ENCODE results near the gene MAN1C1.

Gene MAN1C1

DNA sequence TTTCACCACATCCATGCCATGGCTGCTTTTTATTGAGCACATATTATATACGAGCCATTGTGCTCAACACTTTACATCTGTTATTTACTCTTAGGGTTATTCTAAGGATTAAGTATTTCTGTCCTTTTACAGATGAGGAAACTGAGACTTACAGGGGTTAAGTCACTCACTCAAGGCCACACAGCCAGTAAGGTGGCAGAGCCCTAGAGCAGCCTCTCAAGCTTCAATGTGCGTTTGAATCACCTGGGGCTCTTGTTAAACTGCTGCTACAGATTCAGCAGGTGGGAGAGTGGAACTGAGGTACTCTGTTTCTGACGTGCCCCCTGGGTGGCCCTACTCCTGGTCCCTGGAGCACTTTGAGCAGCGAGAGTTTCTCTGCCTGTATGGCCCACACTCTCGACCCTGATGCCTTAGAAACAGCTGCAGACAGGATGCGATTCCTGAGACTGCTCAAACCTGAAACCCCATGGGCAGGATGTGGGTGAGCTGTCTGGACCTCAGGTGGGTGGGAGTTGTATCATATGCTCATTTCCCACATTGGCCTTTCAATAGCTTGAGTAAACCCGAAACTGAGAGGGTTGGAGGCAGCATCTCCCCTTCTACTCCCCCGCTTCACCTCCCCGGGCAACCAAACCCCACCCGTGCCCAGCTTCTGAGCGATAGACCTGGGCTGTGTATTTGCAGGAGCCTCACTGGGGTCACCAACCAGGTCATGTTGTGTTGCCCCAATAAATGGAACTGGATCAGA lies 59.3 kb downstream of the MAN1C1 start:
- Histone ChIP-seq H3K27me3 (ENCODE audit: low read depth, low read length) (peaks cover 33% of the 10 kb centered on the region), H3K4me1 (ENCODE audit: low read length) (peaks cover 11% of the 10 kb centered on the region), H4K20me1 (ENCODE audit: insufficient read depth, low read length) (no peaks in the 10 kb centered on the region), H3K9me3 (ENCODE audit: insufficient read depth, low read length) (no peaks in the 10 kb centered on the region), H3K4me3 (ENCODE audit: low read length) (no peak overlapping the region), H3K9ac (ENCODE audit: low read length) (no peak overlapping the region), H3K4me2 (ENCODE audit: low read length) (peak overlapping the region; percentile 56), H3K27ac (ENCODE audit: low read length) (no peak overlapping the region), H2AFZ (ENCODE audit: low read depth, low read length) (no peak overlapping the region), H3K79me2 (ENCODE audit: low read length) (no peaks in the 10 kb centered on the region), H3K36me3 (replicated peaks; ENCODE audit: low read depth, low read length) (no peaks in the 10 kb centered on the region)
- no peak for TF ChIP-seq EZH2phosphoT487 (IDR thresholded peaks at IDR 0.05; ENCODE audit: low read depth)
- TF ChIP-seq, protein P1, sequence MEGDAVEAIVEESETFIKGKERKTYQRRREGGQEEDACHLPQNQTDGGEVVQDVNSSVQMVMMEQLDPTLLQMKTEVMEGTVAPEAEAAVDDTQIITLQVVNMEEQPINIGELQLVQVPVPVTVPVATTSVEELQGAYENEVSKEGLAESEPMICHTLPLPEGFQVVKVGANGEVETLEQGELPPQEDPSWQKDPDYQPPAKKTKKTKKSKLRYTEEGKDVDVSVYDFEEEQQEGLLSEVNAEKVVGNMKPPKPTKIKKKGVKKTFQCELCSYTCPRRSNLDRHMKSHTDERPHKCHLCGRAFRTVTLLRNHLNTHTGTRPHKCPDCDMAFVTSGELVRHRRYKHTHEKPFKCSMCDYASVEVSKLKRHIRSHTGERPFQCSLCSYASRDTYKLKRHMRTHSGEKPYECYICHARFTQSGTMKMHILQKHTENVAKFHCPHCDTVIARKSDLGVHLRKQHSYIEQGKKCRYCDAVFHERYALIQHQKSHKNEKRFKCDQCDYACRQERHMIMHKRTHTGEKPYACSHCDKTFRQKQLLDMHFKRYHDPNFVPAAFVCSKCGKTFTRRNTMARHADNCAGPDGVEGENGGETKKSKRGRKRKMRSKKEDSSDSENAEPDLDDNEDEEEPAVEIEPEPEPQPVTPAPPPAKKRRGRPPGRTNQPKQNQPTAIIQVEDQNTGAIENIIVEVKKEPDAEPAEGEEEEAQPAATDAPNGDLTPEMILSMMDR (IDR thresholded peaks at IDR 0.05; ENCODE audit: low read depth, low read length) = no peak

DNA sequence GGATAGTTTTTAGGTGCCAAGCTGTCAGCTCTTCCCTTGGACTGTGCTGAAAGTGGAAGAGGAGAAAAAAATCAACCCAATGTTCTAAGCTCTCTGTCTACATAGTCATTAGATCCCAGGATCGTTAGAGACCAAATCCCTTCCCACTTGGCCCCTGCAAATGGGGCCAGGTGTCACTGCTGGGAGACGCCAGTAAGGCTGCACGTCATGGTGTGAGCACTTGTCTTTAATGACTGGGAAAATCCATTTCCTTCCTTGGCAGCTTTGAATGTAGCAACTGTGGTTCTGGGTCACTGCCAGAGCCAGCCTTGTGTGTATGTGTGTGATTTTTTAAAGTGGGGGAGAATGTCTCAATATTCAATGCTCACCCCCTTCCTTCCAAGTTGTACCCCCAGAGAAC lies 59.9 kb downstream of the MAN1C1 start:
- Histone ChIP-seq H2AFZ (ENCODE audit: low read depth, low read length) (no peak overlapping the region), H3K4me3 (ENCODE audit: low read length) (no peak overlapping the region), H3K27me3 (ENCODE audit: low read depth, low read length) (peaks cover 33% of the 10 kb centered on the region), H3K9ac (ENCODE audit: low read length) (no peak overlapping the region), H3K4me1 (ENCODE audit: low read length) (peaks cover 11% of the 10 kb centered on the region), H3K27ac (ENCODE audit: low read length) (no peak overlapping the region), H3K36me3 (replicated peaks; ENCODE audit: low read depth, low read length) (no peaks in the 10 kb centered on the region), H3K79me2 (ENCODE audit: low read length) (no peaks in the 10 kb centered on the region), H3K9me3 (ENCODE audit: insufficient read depth, low read length) (no peaks in the 10 kb centered on the region), H4K20me1 (ENCODE audit: insufficient read depth, low read length) (no peaks in the 10 kb centered on the region), H3K4me2 (ENCODE audit: low read length) (peak overlapping the region; percentile 56)
- no peak for TF ChIP-seq EZH2phosphoT487 (IDR thresholded peaks at IDR 0.05; ENCODE audit: low read depth)
- TF ChIP-seq, protein P1 (IDR thresholded peaks at IDR 0.05; ENCODE audit: low read depth, low read length) = no peak

DNA sequence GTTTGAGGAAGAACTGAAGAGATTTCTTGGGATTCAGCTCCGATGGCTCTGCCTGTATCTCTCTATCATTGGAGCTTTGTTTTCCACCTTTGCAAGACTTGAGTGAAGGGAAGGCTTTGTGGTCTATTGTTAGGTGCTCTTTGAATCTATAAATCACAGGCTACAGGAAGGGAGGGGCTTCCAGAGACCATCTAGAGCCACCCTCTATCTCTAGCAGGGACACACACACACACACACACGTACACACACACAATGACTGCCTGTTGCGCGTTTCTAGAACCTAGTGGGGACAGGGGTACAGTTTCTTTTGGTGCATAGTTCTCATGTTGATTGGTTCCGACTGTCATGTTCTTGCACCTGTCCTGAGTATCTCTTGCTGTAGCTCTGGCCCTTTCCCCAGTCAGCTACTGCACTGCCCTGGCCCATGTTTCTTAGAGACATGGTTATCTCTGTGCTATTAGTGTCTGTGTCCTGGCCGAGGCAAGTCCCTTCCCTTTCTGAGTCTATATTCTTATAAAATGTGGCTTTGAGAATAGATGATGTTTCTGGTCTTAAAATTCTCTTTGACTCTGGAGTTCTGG lies 60.7 kb downstream of the MAN1C1 start:
- H3K4me3 ChIP-seq (ENCODE audit: low read length) = no peak overlapping the region
- TF ChIP-seq, protein P1 (IDR thresholded peaks at IDR 0.05; ENCODE audit: low read depth, low read length) = no peak

DNA sequence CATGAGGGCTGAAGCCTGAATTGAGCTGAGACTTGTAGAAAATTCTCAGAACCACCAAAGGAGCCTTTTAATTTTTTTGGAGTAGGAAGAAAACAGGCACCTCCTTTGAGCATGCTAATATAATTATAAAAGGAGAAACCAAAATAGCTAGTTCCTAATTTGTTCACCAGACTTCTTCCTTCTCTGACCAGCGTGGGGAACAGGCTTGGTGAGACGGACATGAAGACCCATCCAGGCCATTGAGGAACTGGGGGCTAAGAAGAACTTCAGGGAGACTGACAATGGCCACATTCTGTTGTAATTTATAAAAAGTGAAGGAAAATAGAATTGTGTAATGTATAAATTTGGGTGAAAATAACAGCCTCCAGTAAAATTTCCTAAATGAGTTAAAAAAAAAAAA lies 62.6 kb downstream of the MAN1C1 start:
- Histone ChIP-seq H4K20me1 (ENCODE audit: insufficient read depth, low read length) (no peaks in the 10 kb centered on the region), H3K27ac (ENCODE audit: low read length) (no peak overlapping the region), H3K4me2 (ENCODE audit: low read length) (no peak overlapping the region), H2AFZ (ENCODE audit: low read depth, low read length) (no peak overlapping the region), H3K36me3 (replicated peaks; ENCODE audit: low read depth, low read length) (no peaks in the 10 kb centered on the region), H3K4me1 (ENCODE audit: low read length) (peaks cover 11% of the 10 kb centered on the region), H3K9ac (ENCODE audit: low read length) (no peak overlapping the region), H3K4me3 (ENCODE audit: low read length) (no peak overlapping the region), H3K9me3 (ENCODE audit: insufficient read depth, low read length) (no peaks in the 10 kb centered on the region), H3K27me3 (ENCODE audit: low read depth, low read length) (peaks cover 32% of the 10 kb centered on the region), H3K79me2 (ENCODE audit: low read length) (no peaks in the 10 kb centered on the region)
- TF ChIP-seq EZH2phosphoT487 (IDR thresholded peaks at IDR 0.05; ENCODE audit: low read depth) = no peak
- TF ChIP-seq, protein P1 (IDR thresholded peaks at IDR 0.05; ENCODE audit: low read depth, low read length) = no peak

More for the DNA sequence above, 60.7 kb downstream of the MAN1C1 start:
- no peaks in the 10 kb centered on the region for H3K9me3 ChIP-seq (ENCODE audit: insufficient read depth, low read length)
- no peak overlapping the region for H2AFZ ChIP-seq (ENCODE audit: low read depth, low read length)
- peaks cover 33% of the 10 kb centered on the region for H3K27me3 ChIP-seq (ENCODE audit: low read depth, low read length)
- no peak overlapping the region for H3K4me2 ChIP-seq (ENCODE audit: low read length)
- peaks cover 11% of the 10 kb centered on the region for H3K4me1 ChIP-seq (ENCODE audit: low read length)
- H3K36me3 ChIP-seq (replicated peaks; ENCODE audit: low read depth, low read length) = no peaks in the 10 kb centered on the region
- no peak overlapping the region for H3K27ac ChIP-seq (ENCODE audit: low read length)
- H4K20me1 ChIP-seq (ENCODE audit: insufficient read depth, low read length) = no peaks in the 10 kb centered on the region
- no peaks in the 10 kb centered on the region for H3K79me2 ChIP-seq (ENCODE audit: low read length)
- no peak overlapping the region for H3K9ac ChIP-seq (ENCODE audit: low read length)

Measured in OCI-LY3 (cell line).